Measurements from ENCODE around the gene MBP. TPM values are rescaled to one million over a fixed set of nuclear protein-coding genes. Genes with fewer than 3 reads are reported as not detected.

The MBP gene
- total and polyA plus RNA-seq, 2 of the 13 experiments (the other 11 are each of a cell fraction or from before 2014, with no cell fraction given) = 5.0 to 8.5 TPM

DNA sequence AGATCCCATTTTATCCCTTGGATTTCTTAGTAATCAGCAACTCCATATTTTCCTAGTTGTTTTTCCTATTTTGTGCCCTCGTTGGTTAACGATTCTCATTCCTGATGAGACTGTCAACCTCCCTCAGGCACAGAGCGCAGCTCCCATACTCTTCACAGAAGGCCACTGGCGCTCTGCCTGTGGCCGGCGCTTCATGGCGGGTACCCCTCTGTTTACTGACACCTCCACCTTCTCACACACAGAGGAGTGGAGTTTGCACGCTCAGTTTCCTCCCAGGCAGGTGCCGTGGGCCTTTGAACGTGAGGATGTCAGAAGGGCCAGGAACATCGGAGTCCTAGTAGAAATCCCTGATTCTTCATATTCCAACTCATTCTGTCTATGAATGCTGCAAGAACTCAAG lies 139.0 kb downstream of the MBP start:
- H3K4me1 ChIP-seq (ENCODE audit: insufficient read depth, low read length) = peaks cover 32% of the 10 kb centered on the region
- peak overlapping the region; percentile 34 for H3K27ac ChIP-seq (ENCODE audit: extremely low read length, insufficient read depth, low read length)
- 0 out of 2 replicates have a peak overlapping the region, but pooled peaks have one; percentile 2 for H3K9ac ChIP-seq (ENCODE audit: insufficient read depth, low read depth, low read length)
- H3K4me3 ChIP-seq (replicated peaks in 1 of 3; ENCODE audit: insufficient read depth in 1 of 3, low read depth in 2 of 3, low read length in 3 of 3) = peak overlapping the region; percentile 28 to 53 (median 29); a peak in 5 of 6 replicates
- no peaks in the 10 kb centered on the region for H3K9me3 ChIP-seq (ENCODE audit: low read length)
- ChIA-PET CTCF (ENCODE audit: low intra/inter-chr PET ratio, low total read pairs) (no interaction called here), POLR2A (interaction anchor here (0.8 to 1.0 kb wide), 3 partner anchors 9 to 63 kb away, joined by 3 read pairs; no protein-coding TSS in a partner anchor)
- no peaks in the 10 kb centered on the region for H3K36me3 ChIP-seq (replicated peaks in 1 of 2; ENCODE audit: control insufficient read depth in 1 of 2, insufficient read depth in 2 of 2, low read length in 2 of 2)
- ATAC-seq (peak; percentile 85), DNase-seq (ENCODE audit: low spot score) (no peak), FAIRE-seq (peak; percentile 42)
- no peak overlapping the region for H2AFZ ChIP-seq (ENCODE audit: low read length)
- H3K27me3 ChIP-seq (ENCODE audit: control insufficient read depth in 1 of 2, insufficient read depth in 2 of 2, low read length in 2 of 2) = no peaks in the 10 kb centered on the region
- in situ Hi-C loops (cut with HindIII; ENCODE audit: extremely low pct_ligation_motif_present, low pct_unique_long_range_greater_than_20kb) = loop anchor here (10.0 kb wide), 2 partner anchors 211 to 661 kb away; no protein-coding TSS in a partner anchor
- BruUV-seq (replicated peaks) = no TSS peak
- H4K20me1 ChIP-seq (ENCODE audit: insufficient read depth, low read length) = no peaks in the 10 kb centered on the region
- H3K79me2 ChIP-seq (ENCODE audit: insufficient read depth, low read length) = no peaks in the 10 kb centered on the region
- 4% methylated on average over 11 of the region's 11 CpGs for WGBS (ENCODE audit: low lambda C conversion rate)
- H3K4me2 ChIP-seq (ENCODE audit: low read depth, low read length) = peak overlapping the region; percentile 80
- intact Hi-C loops (cut with micrococcal nuclease; ENCODE audit: unreplicated experiment) = no loop called here
- TF ChIP-seq, protein P1, sequence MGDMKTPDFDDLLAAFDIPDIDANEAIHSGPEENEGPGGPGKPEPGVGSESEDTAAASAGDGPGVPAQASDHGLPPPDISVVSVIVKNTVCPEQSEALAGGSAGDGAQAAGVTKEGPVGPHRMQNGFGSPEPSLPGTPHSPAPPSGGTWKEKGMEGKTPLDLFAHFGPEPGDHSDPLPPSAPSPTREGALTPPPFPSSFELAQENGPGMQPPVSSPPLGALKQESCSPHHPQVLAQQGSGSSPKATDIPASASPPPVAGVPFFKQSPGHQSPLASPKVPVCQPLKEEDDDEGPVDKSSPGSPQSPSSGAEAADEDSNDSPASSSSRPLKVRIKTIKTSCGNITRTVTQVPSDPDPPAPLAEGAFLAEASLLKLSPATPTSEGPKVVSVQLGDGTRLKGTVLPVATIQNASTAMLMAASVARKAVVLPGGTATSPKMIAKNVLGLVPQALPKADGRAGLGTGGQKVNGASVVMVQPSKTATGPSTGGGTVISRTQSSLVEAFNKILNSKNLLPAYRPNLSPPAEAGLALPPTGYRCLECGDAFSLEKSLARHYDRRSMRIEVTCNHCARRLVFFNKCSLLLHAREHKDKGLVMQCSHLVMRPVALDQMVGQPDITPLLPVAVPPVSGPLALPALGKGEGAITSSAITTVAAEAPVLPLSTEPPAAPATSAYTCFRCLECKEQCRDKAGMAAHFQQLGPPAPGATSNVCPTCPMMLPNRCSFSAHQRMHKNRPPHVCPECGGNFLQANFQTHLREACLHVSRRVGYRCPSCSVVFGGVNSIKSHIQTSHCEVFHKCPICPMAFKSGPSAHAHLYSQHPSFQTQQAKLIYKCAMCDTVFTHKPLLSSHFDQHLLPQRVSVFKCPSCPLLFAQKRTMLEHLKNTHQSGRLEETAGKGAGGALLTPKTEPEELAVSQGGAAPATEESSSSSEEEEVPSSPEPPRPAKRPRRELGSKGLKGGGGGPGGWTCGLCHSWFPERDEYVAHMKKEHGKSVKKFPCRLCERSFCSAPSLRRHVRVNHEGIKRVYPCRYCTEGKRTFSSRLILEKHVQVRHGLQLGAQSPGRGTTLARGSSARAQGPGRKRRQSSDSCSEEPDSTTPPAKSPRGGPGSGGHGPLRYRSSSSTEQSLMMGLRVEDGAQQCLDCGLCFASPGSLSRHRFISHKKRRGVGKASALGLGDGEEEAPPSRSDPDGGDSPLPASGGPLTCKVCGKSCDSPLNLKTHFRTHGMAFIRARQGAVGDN (CRISPR knock-in tag; IDR thresholded peaks at IDR 0.05) = 0 out of 2 replicates have a peak, but pooled peaks have one; percentile 13
- TF ChIP-seq, protein P2, sequence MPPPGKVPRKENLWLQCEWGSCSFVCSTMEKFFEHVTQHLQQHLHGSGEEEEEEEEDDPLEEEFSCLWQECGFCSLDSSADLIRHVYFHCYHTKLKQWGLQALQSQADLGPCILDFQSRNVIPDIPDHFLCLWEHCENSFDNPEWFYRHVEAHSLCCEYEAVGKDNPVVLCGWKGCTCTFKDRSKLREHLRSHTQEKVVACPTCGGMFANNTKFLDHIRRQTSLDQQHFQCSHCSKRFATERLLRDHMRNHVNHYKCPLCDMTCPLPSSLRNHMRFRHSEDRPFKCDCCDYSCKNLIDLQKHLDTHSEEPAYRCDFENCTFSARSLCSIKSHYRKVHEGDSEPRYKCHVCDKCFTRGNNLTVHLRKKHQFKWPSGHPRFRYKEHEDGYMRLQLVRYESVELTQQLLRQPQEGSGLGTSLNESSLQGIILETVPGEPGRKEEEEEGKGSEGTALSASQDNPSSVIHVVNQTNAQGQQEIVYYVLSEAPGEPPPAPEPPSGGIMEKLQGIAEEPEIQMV (CRISPR knock-in tag; IDR thresholded peaks at IDR 0.05; ENCODE audit: low read depth) = 0 out of 2 replicates have a peak, but pooled peaks have one; percentile 23
- TF ChIP-seq, protein P3, sequence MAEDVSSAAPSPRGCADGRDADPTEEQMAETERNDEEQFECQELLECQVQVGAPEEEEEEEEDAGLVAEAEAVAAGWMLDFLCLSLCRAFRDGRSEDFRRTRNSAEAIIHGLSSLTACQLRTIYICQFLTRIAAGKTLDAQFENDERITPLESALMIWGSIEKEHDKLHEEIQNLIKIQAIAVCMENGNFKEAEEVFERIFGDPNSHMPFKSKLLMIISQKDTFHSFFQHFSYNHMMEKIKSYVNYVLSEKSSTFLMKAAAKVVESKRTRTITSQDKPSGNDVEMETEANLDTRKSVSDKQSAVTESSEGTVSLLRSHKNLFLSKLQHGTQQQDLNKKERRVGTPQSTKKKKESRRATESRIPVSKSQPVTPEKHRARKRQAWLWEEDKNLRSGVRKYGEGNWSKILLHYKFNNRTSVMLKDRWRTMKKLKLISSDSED (CRISPR knock-in tag; IDR thresholded peaks at IDR 0.05) = no peak
- TF ChIP-seq, protein P4, sequence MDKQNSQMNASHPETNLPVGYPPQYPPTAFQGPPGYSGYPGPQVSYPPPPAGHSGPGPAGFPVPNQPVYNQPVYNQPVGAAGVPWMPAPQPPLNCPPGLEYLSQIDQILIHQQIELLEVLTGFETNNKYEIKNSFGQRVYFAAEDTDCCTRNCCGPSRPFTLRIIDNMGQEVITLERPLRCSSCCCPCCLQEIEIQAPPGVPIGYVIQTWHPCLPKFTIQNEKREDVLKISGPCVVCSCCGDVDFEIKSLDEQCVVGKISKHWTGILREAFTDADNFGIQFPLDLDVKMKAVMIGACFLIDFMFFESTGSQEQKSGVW (CRISPR knock-in tag; IDR thresholded peaks at IDR 0.05; ENCODE audit: borderline replicate concordance) = no peak
- TF ChIP-seq, protein P5, sequence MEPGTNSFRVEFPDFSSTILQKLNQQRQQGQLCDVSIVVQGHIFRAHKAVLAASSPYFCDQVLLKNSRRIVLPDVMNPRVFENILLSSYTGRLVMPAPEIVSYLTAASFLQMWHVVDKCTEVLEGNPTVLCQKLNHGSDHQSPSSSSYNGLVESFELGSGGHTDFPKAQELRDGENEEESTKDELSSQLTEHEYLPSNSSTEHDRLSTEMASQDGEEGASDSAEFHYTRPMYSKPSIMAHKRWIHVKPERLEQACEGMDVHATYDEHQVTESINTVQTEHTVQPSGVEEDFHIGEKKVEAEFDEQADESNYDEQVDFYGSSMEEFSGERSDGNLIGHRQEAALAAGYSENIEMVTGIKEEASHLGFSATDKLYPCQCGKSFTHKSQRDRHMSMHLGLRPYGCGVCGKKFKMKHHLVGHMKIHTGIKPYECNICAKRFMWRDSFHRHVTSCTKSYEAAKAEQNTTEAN (CRISPR knock-in tag; conservative IDR thresholded peaks at IDR 0.05) = 0 out of 2 replicates have a peak, but pooled peaks have one; percentile 46

All from HepG2 (cell line).